ENCODE measurements around the gene MCAM.
A peak's percentile ranks its signal among the peaks of the same experiment; 100 is the strongest.

Gene MCAM

GRCh38 chr11:119329320-119329719, 12.4 kb upstream of the MCAM start:
- DNase-seq (ENCODE audit: low read depth in 2 of 2): no peak

- DNase-seq (ENCODE audit: low read depth in 2 of 2): no peak
Observed at GRCh38 chr11:119324189-119324588, 7.3 kb upstream of the MCAM start.

GRCh38 chr11:119323532-119324033, 6.7 kb upstream of the MCAM start:
- DNase-seq (ENCODE audit: low read depth in 2 of 2): peak; percentile 78 to 79

GRCh38 chr11:119322921-119323531, 6.1 kb upstream of the MCAM start:
- no peak for DNase-seq (ENCODE audit: low read depth in 2 of 2)

GRCh38 chr11:119322360-119322739, 5.4 kb upstream of the MCAM start:
- DNase-seq (ENCODE audit: low read depth in 2 of 2): no peak

GRCh38 chr11:119320776-119321524, 4.0 kb upstream of the MCAM start:
- DNase-seq (ENCODE audit: low read depth in 2 of 2): peak in 1 of 2 donors; percentile 39

- no peak for DNase-seq (ENCODE audit: low read depth in 2 of 2)
Observed at GRCh38 chr11:119320240-119320775, 3.4 kb upstream of the MCAM start.

- no peak for DNase-seq (ENCODE audit: low read depth in 2 of 2)
Observed at GRCh38 chr11:119319700-119320239, 2.8 kb upstream of the MCAM start.

- DNase-seq (ENCODE audit: low read depth in 2 of 2): no peak
Observed at GRCh38 chr11:119319136-119319699, 2.3 kb upstream of the MCAM start.

GRCh38 chr11:119318240-119319135, 1.6 kb upstream of the MCAM start:
- DNase-seq (ENCODE audit: low read depth in 2 of 2): no peak

- no peak for DNase-seq (ENCODE audit: low read depth in 2 of 2)
Observed at GRCh38 chr11:119317592-119318239, 786 bp upstream of the MCAM start.

- DNase-seq (ENCODE audit: low read depth in 2 of 2): no peak
Observed at GRCh38 chr11:119316016-119316728, 758 bp downstream of the MCAM start.

GRCh38 chr11:119315131-119316015, 1.6 kb downstream of the MCAM start:
- no peak for DNase-seq (ENCODE audit: low read depth in 2 of 2)

GRCh38 chr11:119314726-119315125, 2.2 kb downstream of the MCAM start:
- DNase-seq (ENCODE audit: low read depth in 2 of 2): no peak

GRCh38 chr11:119310682-119311052, 6.3 kb downstream of the MCAM start:
- DNase-seq (ENCODE audit: low read depth in 2 of 2): no peak

GRCh38 chr11:119309953-119310681, 6.8 kb downstream of the MCAM start:
- DNase-seq (ENCODE audit: low read depth in 2 of 2): no peak

GRCh38 chr11:119309411-119309810, 7.5 kb downstream of the MCAM start:
- no peak for DNase-seq (ENCODE audit: low read depth in 2 of 2)

- no peak for DNase-seq (ENCODE audit: low read depth in 2 of 2)
Observed at GRCh38 chr11:119307974-119308373, 9.0 kb downstream of the MCAM start.

GRCh38 chr11:119307219-119307618, 9.7 kb downstream of the MCAM start:
- DNase-seq (ENCODE audit: low read depth in 2 of 2): no peak
